Activated CD8-positive, alpha-beta memory T cell treated with anti-CD3 and anti-CD28 coated beads for 36 hours (primary cell): ENCODE data around the gene MAP3K2. TPM values are rescaled to one million over a fixed set of nuclear protein-coding genes. Genes with fewer than 3 reads are reported as not detected.

Experiments
- CTCF ChIA-PET: fragments of 350-600 bp; sonication (Branson Sonifier 250); formaldehyde crosslinking; loops from one replicate; lab custom pipeline; 2021; ENCODE audit warnings: antibody characterized with exemption; lab: Charles Lee
- POLR2A ChIA-PET: fragments of 350-600 bp; sonication (Branson Sonifier 250); formaldehyde crosslinking; loops from one replicate; lab custom pipeline; 2021; ENCODE audit warnings: antibody characterized with exemption; lab: Charles Lee
- total RNA-seq, 2 experiments: library from RNA; stranded (reverse); gene quantifications; one replicate each; pipeline ENCODE4 v1.2.3, GENCODE V29; 2021

MAP3K2 gene
- total RNA-seq, 2 experiments from 2014 or later: 48.4 to 49.5 TPM

DNA sequence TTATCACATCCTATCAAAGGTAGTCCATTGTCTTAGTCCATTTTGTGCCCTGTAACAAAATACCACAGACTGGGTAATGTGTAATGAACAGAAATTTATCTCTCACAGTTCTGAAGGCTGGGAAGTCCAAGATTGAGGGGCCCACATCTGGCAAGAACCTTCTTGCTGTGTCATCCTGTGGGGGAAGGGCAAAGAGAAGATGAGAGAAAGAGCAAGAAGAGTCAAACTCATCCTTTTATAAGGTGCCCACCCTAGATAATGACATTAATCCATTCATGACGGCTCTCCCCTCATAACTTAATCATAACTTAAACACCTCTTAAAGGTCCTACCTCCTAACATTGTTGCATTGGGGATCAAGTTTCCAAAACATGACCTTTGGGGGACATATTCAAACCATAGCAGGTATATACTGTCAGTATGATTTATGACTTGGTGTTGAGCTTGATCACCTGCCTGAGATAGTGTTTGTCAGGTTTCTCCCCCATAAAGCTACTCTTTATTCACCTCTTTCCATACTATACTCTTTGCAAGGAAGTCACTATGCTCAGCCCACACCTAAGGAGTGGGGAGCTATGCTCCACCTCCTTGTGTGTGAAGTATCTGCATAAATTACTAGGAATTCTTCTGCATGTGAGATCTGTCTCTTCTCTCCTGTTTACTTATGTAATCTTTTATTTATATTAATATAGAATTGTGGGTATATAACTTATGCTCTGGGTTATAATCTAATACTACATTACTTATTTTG lies 5.2 kb upstream of the MAP3K2 start:
- ChIA-PET CTCF (interaction anchor here (1.5 kb wide), 1 partner anchor 23 kb away, joined by 4 read pairs; no protein-coding TSS in a partner anchor), POLR2A (no interaction called here)

GRCh38 chr2:127392133-127392827 lies 4.5 kb upstream of the MAP3K2 start:
- POLR2A ChIA-PET: no interaction called here
- CTCF ChIA-PET: no interaction called here

GRCh38 chr2:127389778-127390435 lies 2.1 kb upstream of the MAP3K2 start:
- CTCF ChIA-PET: interaction anchor here (2.3 kb wide), 1 partner anchor 21 kb away, joined by 12 read pairs; no protein-coding TSS in a partner anchor
- POLR2A ChIA-PET: no interaction called here

DNA sequence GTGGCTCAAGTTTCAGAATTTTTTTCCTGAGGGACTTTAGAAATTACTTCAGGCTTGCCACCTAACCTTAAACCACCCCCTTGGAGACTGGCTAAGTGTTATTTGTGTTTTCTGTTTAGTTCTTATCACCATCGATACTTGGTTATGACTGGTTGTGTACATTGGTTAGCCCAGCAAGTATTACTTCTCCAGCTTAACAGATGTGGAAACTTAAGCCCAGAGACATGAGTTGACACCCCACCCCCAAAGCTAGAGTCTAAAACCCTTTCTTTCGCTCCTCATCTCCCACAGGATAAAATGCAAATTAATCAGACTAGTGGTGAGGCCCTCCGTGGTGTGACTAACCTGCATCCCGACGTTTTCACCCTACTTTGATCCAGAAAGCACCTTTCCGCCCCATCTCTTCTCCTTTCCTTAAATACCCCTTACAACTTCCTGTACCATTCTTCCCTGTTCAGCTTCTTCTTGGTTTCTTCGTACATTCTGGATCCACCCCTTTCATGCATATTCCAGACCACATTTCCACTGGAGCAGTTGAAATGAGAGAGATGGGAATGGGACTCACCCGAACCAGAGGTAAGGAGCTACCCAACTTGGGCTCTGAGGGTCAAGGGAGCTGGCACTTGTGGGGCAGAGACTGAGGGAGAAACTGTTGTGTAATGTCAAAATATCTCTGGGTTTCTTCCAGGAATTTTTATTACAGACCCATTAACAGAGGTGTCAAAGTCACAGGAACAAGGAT lies 819 bp upstream of the MAP3K2 start:
- ChIA-PET CTCF (interaction anchor here (1.1 to 2.3 kb wide), 3 partner anchors 10 to 22 kb away, joined by 4 to 12 read pairs (median 8); no protein-coding TSS in a partner anchor), POLR2A (interaction anchor here (0.9 to 1.5 kb wide), 3 partner anchors 22 to 76 kb away, joined by 3 to 6 read pairs (median 4); no protein-coding TSS in a partner anchor)

DNA sequence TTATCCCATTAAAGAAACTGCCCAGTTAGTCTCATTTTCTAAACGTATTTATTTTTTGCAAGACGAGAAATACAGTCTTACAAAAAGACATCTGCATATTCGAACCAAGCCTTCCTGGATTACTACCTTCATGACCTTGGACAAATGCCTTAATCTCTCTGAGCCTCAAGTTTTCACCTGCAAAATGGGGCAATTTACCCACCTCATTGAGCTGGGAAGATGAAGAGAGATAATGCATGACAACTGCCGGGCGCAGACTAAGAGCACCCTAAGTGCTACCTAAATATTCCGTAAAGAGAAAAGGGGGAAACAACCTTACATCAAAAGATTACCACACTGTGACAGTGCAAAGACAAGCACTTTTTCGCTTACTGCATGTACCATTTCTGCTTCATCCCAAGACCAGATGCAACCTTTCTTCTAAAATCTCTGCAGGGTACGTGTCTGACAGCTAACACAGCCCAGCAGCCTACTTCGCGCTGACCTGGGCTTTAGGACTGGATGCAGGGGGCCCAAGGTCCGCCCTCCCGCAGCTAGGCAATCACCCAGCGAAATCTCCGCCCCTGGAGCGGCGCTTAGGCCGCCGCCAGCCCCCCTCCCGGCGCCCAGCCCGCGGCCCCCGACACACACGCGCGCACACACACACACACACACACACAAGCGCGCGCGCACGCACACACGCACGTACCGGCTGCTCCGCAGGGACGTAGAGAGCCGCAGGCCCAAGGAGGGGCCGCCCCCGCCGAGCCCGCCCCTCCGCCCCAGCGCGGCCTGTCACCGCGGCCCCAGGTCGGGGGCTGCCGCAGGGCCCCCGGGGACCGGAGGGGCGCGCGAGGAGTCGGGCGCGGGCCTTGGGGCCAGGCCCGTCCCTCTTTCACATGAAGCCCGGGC lies 766 bp downstream of the MAP3K2 start:
- ChIA-PET CTCF (interaction anchor here (1.2 kb wide), 1 partner anchor 21 kb away, joined by 4 read pairs; no protein-coding TSS in a partner anchor), POLR2A (interaction anchor here (0.6 kb wide), 2 partner anchors 121 to 307 kb away, joined by 3 to 5 read pairs; no protein-coding TSS in a partner anchor)

DNA sequence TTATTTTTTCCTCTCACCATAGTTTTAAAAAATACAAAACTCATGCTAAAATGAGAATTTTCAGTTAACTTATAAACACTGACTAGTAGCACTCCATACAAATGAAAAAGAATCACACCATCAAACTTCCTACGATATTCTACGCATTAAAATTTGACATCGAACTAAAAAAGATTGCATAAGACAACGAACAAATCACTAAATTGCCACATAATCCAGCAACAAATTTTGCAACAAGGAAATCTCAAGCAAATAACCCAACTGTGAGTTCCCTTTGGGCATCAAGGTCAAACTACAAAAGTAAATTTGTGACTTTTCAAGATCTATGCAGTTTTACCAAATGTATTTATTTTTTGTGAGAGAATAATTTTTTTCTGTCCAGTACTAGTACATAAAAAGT lies 1.5 kb downstream of the MAP3K2 start:
- POLR2A ChIA-PET: no interaction called here
- CTCF ChIA-PET: interaction anchor here (1.2 kb wide), 1 partner anchor 20 kb away, joined by 4 read pairs; no protein-coding TSS in a partner anchor

GRCh38 chr2:127384529-127384928 lies 3.2 kb downstream of the MAP3K2 start:
- POLR2A ChIA-PET: no interaction called here
- CTCF ChIA-PET: interaction anchor here (0.8 to 1.1 kb wide), 2 partner anchors 14 to 16 kb away, joined by 3 read pairs; no protein-coding TSS in a partner anchor

DNA sequence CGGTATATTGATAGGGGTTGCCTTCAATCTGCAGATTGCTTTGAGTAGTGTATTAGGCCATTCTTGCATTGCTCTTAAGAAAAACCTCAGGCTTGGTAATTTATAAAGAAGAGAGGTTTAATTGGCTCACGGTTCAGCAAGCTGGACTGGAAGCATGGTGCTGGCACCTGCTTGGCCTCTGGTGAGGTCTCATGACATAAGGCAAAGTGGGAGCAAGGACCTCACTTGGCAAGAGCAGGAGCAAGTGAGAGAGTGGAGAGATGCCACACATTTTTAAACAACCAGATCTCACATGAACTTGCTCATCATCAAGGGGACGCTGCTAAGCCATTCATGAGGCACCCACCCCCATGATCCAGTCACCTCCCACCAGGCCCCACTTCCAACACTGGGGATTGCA lies 4.9 kb downstream of the MAP3K2 start:
- ChIA-PET CTCF (no interaction called here), POLR2A (no interaction called here)

DNA sequence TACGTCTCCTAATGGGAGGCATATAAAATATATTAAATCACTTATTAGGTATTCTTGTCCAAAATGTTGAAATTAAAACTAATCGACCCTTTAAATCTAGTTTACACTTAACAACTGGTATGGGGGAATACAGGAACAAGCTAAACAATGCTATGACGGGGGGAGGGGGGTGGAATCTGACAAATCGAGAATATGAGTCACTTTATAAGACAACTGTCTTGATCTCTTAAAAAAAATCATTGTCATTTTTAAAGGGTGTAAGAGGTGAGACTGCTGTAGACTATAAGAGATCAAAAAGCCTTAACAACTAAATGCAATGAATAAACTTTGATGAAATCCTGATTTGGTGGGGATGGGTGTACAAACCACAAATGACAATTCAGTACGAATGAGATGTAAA lies 6.0 kb downstream of the MAP3K2 start:
- ChIA-PET CTCF (interaction anchor here (0.6 kb wide), 1 partner anchor 74 kb away, joined by 5 read pairs; no protein-coding TSS in a partner anchor), POLR2A (interaction anchor here (0.6 kb wide), 3 partner anchors 35 to 712 kb away, joined by 3 to 5 read pairs (median 3); no protein-coding TSS in a partner anchor)

- ChIA-PET CTCF (no interaction called here), POLR2A (no interaction called here)
These were observed 7.9 kb downstream of the MAP3K2 start for GRCh38 chr2:127379712-127380355.

GRCh38 chr2:127378720-127379119 lies 9.1 kb downstream of the MAP3K2 start:
- POLR2A ChIA-PET: no interaction called here
- CTCF ChIA-PET: interaction anchor here (0.6 to 1.7 kb wide), 3 partner anchors 10 to 353 kb away, joined by 3 to 8 read pairs (median 5); no protein-coding TSS in a partner anchor

DNA sequence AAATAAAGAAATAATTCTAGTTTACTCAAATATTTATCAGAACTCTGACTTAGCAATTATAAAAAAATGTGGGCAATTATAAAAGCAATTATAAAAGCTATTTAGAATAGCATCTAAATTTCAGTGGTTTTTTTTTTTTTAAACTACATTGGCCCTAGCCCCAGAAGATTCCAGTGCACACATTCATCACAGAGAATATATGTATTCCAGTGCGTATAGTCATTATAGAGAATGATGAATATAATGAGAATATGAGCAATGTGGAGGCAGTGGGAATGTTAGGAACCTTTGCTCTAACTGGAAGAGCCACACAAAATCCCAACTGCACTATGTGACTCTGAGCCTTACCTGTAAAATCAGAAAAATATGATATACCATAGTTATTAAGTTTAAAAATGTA lies 10.5 kb downstream of the MAP3K2 start:
- CTCF ChIA-PET: interaction anchor here (1.7 kb wide), 1 partner anchor 13 kb away, joined by 5 read pairs; no protein-coding TSS in a partner anchor
- POLR2A ChIA-PET: no interaction called here

GRCh38 chr2:127376257-127376656 lies 11.5 kb downstream of the MAP3K2 start:
- POLR2A ChIA-PET: no interaction called here
- CTCF ChIA-PET: no interaction called here

DNA sequence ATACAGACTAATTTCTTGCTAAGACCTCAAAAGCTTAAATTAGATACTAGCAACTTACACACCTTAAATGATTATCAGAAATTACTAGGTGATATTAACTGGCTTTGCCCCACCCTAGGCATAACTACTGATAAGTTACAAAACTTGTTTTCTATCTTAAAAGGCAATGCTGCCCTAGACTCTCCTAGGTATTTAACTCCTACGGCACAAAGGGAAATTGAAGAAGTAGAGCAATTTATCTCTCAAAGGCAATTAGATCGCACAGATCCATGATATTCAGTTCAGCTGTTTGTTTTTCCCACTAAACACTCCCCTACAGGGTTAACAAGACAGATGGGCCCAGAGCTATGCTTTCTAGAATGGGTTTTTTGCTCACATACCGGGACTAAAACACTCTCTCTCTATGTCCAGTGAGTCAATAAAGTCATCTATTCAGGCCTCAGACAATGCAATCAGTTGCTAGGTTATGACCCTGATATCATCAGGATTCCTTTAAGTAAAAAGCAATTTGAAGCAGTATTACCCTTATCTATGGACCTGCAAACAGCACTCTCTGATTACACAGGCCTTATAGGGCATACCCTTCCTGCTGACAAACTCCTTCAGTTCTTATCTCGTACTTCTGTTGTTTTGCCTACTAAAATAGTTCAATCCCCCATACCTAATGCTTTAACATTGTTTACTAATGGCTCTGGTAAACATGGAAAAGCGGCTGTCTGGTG lies 14.3 kb downstream of the MAP3K2 start:
- ChIA-PET POLR2A (no interaction called here), CTCF (interaction anchor here (0.7 to 1.4 kb wide), 2 partner anchors 92 to 106 kb away, joined by 3 read pairs; no protein-coding TSS in a partner anchor)

DNA sequence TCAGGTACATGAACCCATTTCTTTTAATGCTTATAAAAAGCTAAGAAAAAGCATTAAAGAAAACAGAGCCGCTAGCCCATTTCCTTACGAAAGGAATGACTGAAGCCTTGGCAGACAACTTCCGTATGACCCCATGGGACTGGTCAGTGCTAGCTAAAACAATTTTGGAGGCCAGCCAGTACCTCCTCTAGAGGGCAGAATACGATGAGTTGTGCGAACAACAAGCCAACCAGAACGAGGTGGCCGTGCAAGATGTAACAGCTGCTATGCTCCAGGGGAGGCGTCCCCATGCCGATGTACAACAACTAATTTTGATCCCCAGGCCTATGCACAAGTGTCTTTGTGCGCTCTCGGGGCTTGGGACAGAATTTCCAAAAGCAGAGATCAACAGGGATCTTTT lies 16.7 kb downstream of the MAP3K2 start:
- ChIA-PET CTCF (no interaction called here), POLR2A (no interaction called here)

DNA sequence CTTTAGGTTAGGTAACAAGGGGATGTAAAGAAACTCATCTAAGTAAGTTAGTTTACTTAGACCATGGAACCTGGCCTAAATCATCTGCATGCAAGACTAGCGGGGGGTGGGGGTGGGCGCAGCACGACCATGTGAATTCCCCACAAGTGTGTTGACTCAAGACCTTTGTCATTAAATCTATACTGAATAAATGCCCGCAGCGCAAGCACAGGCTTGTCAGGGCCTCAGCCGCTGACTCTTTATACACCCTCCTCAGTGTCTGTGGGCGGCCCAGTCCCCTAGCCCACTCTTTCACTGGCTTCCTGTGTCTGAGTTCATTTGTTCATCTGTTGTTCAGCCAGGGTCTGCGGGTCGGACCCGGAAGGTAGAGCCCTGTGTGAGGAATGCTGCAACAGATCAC lies 17.8 kb downstream of the MAP3K2 start:
- CTCF ChIA-PET: no interaction called here
- POLR2A ChIA-PET: no interaction called here
